ENCODE data around the gene TSSK1B.
"Not testable (repeated sequence)": the region's sequence is repeated elsewhere in the genome, so short reads cannot be mapped to it uniquely, and the experiment has no call there.

Gene TSSK1B

GRCh38 chr5:113433862-113434612 lies 752 bp downstream of the TSSK1B start:
- H3K36me3 Mint-ChIP-seq = no peaks in the 10 kb centered on the region
- no peaks in the 10 kb centered on the region for H3K4me1 Mint-ChIP-seq (ENCODE audit: low read depth)
- H3K9me3 Mint-ChIP-seq (ENCODE audit: low read depth) = no peaks in the 10 kb centered on the region
- no peaks in the 10 kb centered on the region for H3K27me3 Mint-ChIP-seq
- no peak overlapping the region for H3K4me3 Mint-ChIP-seq
- no peak overlapping the region for H3K27ac Mint-ChIP-seq

GRCh38 chr5:113433071-113433470 lies 1.7 kb downstream of the TSSK1B start:
- no peaks in the 10 kb centered on the region for H3K9me3 Mint-ChIP-seq (ENCODE audit: low read depth)
- no peaks in the 10 kb centered on the region for H3K27me3 Mint-ChIP-seq
- no peak overlapping the region for H3K4me3 Mint-ChIP-seq
- no peaks in the 10 kb centered on the region for H3K4me1 Mint-ChIP-seq (ENCODE audit: low read depth)
- H3K27ac Mint-ChIP-seq = no peak overlapping the region
- no peaks in the 10 kb centered on the region for H3K36me3 Mint-ChIP-seq

GRCh38 chr5:113427871-113428574 lies 6.8 kb downstream of the TSSK1B start:
- no peak overlapping the region for H3K27ac Mint-ChIP-seq
- no peak overlapping the region for H3K4me3 Mint-ChIP-seq
- H3K27me3 Mint-ChIP-seq = peaks cover 2% of the 10 kb centered on the region
- no peaks in the 10 kb centered on the region for H3K4me1 Mint-ChIP-seq (ENCODE audit: low read depth)
- H3K9me3 Mint-ChIP-seq (ENCODE audit: low read depth) = no peaks in the 10 kb centered on the region
- no peaks in the 10 kb centered on the region for H3K36me3 Mint-ChIP-seq

- Mint-ChIP-seq H3K36me3 (no peaks in the 10 kb centered on the region), H3K9me3 (ENCODE audit: low read depth) (no peaks in the 10 kb centered on the region), H3K27ac (no peak overlapping the region), H3K4me3 (no peak overlapping the region), H3K4me1 (ENCODE audit: low read depth) (no peaks in the 10 kb centered on the region), H3K27me3 (peaks cover 2% of the 10 kb centered on the region)
Measured at GRCh38 chr5:113425909-113426308, 8.9 kb downstream of the TSSK1B start.

- Mint-ChIP-seq H3K4me1 (ENCODE audit: low read depth) (no peaks in the 10 kb centered on the region), H3K27me3 (peaks cover 2% of the 10 kb centered on the region), H3K9me3 (ENCODE audit: low read depth) (no peaks in the 10 kb centered on the region), H3K27ac (no peak overlapping the region), H3K36me3 (no peaks in the 10 kb centered on the region), H3K4me3 (no peak overlapping the region)
Measured at GRCh38 chr5:113421693-113422092, 13.1 kb downstream of the TSSK1B start.

- Mint-ChIP-seq H3K36me3 (no peaks in the 10 kb centered on the region), H3K9me3 (ENCODE audit: low read depth) (no peaks in the 10 kb centered on the region), H3K27me3 (peaks cover 2% of the 10 kb centered on the region), H3K4me3 (no peak overlapping the region), H3K27ac (no peak overlapping the region), H3K4me1 (ENCODE audit: low read depth) (no peaks in the 10 kb centered on the region)
Measured at GRCh38 chr5:113405530-113405929, 29.3 kb downstream of the TSSK1B start.

- Mint-ChIP-seq H3K36me3 (no peaks in the 10 kb centered on the region), H3K4me1 (ENCODE audit: low read depth) (no peaks in the 10 kb centered on the region), H3K9me3 (ENCODE audit: low read depth) (no peaks in the 10 kb centered on the region), H3K4me3 (no peak overlapping the region), H3K27ac (no peak overlapping the region), H3K27me3 (peaks cover 2% of the 10 kb centered on the region)
Measured at GRCh38 chr5:113404269-113404668, 30.5 kb downstream of the TSSK1B start.

GRCh38 chr5:113397986-113398385 lies 36.8 kb downstream of the TSSK1B start:
- not testable (repeated sequence) for H3K27ac Mint-ChIP-seq; H3K4me3 Mint-ChIP-seq; H3K4me1 Mint-ChIP-seq (ENCODE audit: low read depth); H3K36me3 Mint-ChIP-seq; H3K27me3 Mint-ChIP-seq; H3K9me3 Mint-ChIP-seq (ENCODE audit: low read depth)

GRCh38 chr5:113397046-113397445 lies 37.7 kb downstream of the TSSK1B start:
- no peak overlapping the region for H3K27ac Mint-ChIP-seq
- no peaks in the 10 kb centered on the region for H3K36me3 Mint-ChIP-seq
- no peak overlapping the region for H3K4me3 Mint-ChIP-seq
- no peaks in the 10 kb centered on the region for H3K4me1 Mint-ChIP-seq (ENCODE audit: low read depth)
- no peaks in the 10 kb centered on the region for H3K9me3 Mint-ChIP-seq (ENCODE audit: low read depth)
- H3K27me3 Mint-ChIP-seq = peaks cover 1% of the 10 kb centered on the region

GRCh38 chr5:113394658-113395057 lies 40.1 kb downstream of the TSSK1B start:
- Mint-ChIP-seq H3K4me1 (ENCODE audit: low read depth) (no peaks in the 10 kb centered on the region), H3K27me3 (peaks cover 5% of the 10 kb centered on the region), H3K27ac (no peak overlapping the region), H3K9me3 (ENCODE audit: low read depth) (no peaks in the 10 kb centered on the region), H3K36me3 (no peaks in the 10 kb centered on the region), H3K4me3 (no peak overlapping the region)

GRCh38 chr5:113390224-113390623 lies 44.6 kb downstream of the TSSK1B start:
- H3K4me3 Mint-ChIP-seq = no peak overlapping the region
- no peaks in the 10 kb centered on the region for H3K9me3 Mint-ChIP-seq (ENCODE audit: low read depth)
- peaks cover 17% of the 10 kb centered on the region for H3K27me3 Mint-ChIP-seq
- no peaks in the 10 kb centered on the region for H3K4me1 Mint-ChIP-seq (ENCODE audit: low read depth)
- no peak overlapping the region for H3K27ac Mint-ChIP-seq
- H3K36me3 Mint-ChIP-seq = peaks cover 2% of the 10 kb centered on the region

GRCh38 chr5:113389116-113389515 lies 45.7 kb downstream of the TSSK1B start:
- Mint-ChIP-seq H3K36me3 (peaks cover 2% of the 10 kb centered on the region), H3K27me3 (peaks cover 17% of the 10 kb centered on the region), H3K4me3 (no peak overlapping the region), H3K9me3 (ENCODE audit: low read depth) (no peaks in the 10 kb centered on the region), H3K27ac (no peak overlapping the region), H3K4me1 (ENCODE audit: low read depth) (no peaks in the 10 kb centered on the region)

- peaks cover 2% of the 10 kb centered on the region for H3K36me3 Mint-ChIP-seq
- H3K27ac Mint-ChIP-seq = no peak overlapping the region
Measured at GRCh38 chr5:113387844-113388243, 46.9 kb downstream of the TSSK1B start.

GRCh38 chr5:113384782-113385285 lies 50.0 kb downstream of the TSSK1B start:
- Mint-ChIP-seq H3K9me3 (ENCODE audit: low read depth) (no peaks in the 10 kb centered on the region), H3K36me3 (peaks cover 2% of the 10 kb centered on the region), H3K27me3 (peaks cover 29% of the 10 kb centered on the region), H3K4me1 (ENCODE audit: low read depth) (peaks cover 13% of the 10 kb centered on the region), H3K4me3 (no peak overlapping the region), H3K27ac (no peak overlapping the region)

More at GRCh38 chr5:113387844-113388243, 46.9 kb downstream of the TSSK1B start:
- no peaks in the 10 kb centered on the region for H3K4me1 Mint-ChIP-seq (ENCODE audit: low read depth)
- no peak overlapping the region for H3K4me3 Mint-ChIP-seq
- H3K9me3 Mint-ChIP-seq (ENCODE audit: low read depth) = no peaks in the 10 kb centered on the region
- H3K27me3 Mint-ChIP-seq = peaks cover 22% of the 10 kb centered on the region

- Mint-ChIP-seq H3K4me3 (no peak overlapping the region), H3K9me3 (ENCODE audit: low read depth) (no peaks in the 10 kb centered on the region), H3K27me3 (peaks cover 24% of the 10 kb centered on the region), H3K36me3 (no peaks in the 10 kb centered on the region), H3K4me1 (ENCODE audit: low read depth) (peaks cover 30% of the 10 kb centered on the region), H3K27ac (no peak overlapping the region)
Measured at GRCh38 chr5:113382731-113383130, 52.1 kb downstream of the TSSK1B start.
